GM18909 (cell line): ENCODE measurements around the gene ZCWPW2.

Experiments used
- ATAC-seq: cut with Tn5 transposase; IDR thresholded peaks from one replicate; pipeline ENCODE4 v1.9.1; 2021; ENCODE audit warnings: mild to moderate bottlenecking; ENCODE audit not compliant: unreplicated experiment, poor library complexity

Gene ZCWPW2

DNA sequence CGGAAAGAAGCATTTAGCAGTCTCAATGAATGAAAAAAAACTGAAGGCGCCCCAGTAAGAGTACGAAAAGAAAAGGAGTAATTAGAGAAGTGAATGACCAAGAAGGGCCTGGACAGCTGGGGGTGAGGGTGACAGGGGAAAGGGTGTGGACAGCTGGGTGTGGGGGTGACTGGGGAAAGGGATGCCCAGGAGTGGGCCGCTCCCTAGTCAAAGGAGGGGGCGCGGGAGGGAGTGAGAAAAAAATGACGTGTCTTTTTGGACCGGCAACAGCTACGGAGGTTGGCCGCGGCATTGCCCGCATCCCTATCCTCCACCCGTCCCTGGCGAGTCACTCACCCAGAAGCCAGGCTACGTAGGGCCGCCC, 274 bp upstream of the ZCWPW2 start:
- no peak for ATAC-seq

DNA sequence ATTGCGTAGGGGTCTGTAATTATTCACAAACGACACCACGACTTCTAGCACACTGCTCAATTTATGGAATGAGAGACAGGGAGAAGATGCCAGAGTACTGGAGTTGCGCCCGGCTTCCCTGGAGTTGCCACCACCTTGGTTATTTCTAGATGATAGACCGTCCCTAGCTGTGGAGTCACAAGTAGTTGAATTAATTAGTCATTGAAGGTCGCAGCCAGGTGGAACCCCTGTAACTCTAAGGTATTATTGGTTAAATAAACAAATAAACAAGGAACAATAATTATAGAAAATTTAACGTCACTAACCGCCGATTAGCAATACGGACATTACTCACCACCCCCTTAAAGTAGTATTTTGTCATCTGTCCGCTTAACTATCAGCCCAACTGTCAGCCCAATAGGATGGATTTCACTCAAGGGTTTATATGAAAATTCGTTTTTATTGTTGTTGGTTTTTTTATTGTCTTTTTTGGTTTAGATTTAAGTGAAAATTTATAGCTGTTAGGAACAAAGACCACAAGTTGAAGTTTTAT, 1.0 kb downstream of the ZCWPW2 start:
- no peak for ATAC-seq

DNA sequence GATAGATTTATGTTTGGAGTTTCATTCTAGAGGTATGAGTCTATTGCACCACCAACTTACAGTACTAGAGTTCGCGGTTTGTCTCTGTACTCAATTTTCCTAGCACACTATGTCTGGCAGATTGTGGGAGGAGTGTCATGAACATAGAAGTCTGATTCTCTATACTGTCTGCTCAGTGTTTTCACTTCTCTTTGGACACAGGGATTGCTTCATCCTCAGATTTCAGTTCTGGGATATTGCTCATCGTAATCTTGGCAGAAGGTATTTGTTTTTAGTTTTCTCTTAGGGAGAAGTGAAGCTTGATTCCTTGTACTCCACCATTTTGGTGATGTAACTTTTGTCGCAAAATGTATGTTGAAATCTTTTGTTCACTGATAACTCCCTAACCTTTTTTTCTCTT, 27.9 kb downstream of the ZCWPW2 start:
- ATAC-seq, result no peak

DNA sequence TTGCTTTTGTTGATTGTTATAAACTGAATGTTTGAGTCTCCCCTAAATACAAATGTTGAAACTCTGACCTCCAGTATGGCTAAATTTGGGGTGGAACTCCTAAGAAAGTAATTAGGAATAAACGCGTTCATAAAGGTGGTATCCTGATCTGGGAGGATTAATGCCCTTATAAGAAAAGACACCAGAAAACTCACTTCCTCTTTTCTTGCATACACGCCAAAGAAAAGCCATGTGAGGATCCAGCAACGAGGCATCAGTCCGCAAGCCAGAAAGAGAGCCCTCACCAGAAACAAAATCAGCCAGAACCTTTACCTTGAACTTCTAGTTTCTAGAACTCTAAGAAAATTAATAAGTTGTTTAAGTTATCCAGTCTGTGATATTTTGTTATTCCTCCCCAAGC, 37.5 kb downstream of the ZCWPW2 start:
- no peak for ATAC-seq

DNA sequence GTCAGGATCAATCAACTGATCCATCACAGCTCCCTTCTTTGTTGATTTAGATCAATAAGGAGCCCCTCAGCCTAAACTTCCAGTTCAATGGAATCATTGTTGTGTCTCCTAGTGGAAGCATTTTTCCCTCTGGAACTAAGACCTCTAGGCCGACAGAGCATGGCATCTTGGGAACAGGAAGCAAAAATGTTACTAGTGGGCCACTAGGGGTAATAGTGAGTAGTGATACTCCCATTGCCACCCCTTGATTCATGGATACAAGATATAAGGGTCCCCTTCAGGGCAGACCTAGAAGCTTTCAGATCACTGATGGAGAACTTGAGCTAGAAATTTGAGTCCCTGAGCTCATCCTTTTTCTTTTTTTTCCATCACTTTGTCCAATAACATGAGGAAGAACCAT, 40.5 kb downstream of the ZCWPW2 start:
- ATAC-seq, result no peak

DNA sequence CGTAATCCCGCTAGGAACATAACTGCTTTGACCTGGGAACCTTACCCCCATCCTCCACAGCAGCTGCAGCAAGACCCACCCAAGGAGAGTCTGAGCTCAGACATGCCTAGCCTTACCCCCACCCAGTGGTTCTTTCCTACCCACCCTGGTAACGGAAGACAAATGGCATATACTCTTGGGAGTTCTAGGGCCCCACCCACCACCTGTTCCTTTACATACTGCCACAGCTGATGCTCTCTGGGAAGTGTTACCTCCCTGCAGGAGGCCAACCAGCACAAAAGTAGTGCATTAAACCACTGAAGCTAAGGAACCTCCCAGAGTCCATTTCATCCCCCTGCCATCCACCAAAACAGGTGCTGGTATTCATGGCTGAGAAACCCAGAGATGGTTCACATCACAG, 50.7 kb downstream of the ZCWPW2 start:
- no peak for ATAC-seq

DNA sequence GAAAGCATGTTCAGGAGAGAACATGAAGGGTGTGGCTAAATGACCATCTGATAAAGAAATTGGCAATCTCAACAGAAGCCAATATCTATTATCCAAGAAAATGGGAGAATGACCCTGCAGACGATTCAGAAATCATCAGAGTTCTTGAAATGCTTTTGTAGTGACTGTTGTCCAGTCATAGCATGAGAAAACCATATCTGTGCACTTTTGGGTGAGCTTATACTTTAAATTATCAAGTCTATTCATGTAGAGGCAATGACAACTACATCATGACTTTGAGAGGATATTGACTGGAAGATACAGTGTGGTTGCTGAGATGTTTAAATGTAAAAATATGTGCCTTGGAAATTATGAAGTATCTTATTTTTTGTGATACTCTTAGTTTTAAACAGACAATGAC, 57.7 kb downstream of the ZCWPW2 start:
- ATAC-seq, result no peak

DNA sequence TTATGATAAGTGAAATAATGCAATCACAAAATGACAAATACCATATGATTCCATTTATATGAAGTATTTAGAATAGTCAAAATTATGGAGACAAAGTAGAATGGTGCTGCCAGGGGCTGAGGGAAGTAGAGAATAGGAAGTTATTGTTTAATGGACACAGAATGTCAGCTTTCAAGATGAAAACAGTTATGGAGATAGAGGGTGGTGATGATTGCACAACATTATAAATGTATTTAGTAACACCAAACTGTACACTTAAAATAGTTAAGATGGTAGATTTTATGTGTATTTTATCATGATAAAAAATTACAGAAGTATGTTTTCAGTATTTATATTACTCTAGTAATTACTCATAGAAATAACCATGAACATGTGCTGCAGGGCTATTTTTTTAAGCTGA, 100.9 kb downstream of the ZCWPW2 start:
- no peak for ATAC-seq

DNA sequence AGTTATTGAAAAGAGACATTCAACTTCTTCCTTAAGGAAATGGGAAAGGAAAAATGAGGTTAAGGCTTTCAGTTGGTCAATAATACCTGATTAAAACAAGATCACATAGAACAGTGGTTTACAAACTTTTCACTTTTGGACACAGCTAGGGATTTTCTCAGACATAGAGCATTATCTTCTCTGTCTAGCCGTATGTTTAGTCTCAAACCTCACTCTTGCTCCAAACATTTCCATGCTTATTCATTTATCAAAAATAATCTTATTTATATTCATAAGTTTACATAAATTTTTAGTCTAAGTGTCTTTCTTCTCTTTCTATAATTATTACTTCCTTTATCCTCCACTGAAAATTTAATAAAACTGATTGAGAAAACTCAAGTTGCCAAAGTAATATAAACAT, 114.3 kb downstream of the ZCWPW2 start:
- ATAC-seq, result no peak

DNA sequence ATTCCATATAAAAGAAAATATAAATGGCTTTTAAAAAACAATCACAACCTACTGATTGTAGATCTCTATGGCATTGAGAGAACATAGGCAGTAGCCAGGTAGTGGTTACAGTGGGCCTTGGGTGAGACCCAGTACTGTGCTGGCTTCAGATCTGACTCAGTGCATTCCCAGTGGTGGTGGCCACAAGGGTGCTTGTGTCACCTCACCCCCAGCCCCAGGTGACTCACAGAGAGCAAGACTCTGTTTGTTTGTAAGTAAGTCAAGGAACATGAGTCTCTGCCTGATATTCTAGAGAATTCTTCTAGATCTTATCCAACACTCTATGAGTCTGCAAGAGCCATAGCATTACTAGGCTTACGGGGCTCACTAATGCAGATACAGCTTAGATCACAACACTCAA, 118.9 kb downstream of the ZCWPW2 start:
- ATAC-seq, result no peak

DNA sequence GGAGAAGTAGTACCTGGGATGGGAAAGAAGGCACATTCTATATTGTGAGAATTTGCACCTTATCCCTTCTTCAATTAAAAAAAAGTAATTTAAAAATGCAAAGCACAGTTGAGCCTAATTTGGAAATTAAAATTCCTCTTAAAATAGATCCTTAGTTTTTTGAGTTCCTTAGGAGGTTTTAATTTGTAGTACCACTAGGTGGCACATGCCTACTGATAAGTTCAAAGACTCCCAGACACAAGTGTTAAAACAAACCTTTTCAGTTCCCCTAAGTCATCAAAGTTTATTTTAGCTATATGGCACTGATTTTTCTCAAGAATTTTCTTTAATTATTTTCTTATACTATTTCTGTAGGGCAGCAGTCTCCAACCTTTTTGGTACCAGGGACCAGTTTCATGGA, 127.7 kb downstream of the ZCWPW2 start:
- ATAC-seq, result peak; percentile 75

DNA sequence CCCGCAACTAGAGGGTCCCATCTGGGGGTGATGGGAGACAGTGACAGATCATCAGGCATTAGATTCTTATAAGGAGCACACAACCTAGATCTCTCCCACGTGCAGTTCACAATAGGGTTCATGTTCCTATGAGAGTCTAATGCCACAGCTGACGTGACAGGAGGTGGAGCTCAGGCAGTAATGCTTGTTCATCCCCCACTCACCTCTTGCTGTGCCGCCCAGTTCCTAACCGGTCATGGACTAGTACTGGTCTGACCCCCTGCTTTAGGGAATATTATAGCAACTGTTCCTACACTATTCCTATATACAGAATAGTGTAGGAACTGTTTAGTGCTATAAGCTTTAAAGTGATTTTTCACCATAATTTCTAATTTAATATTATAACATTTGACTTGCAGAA, 128.2 kb downstream of the ZCWPW2 start:
- no peak for ATAC-seq

DNA sequence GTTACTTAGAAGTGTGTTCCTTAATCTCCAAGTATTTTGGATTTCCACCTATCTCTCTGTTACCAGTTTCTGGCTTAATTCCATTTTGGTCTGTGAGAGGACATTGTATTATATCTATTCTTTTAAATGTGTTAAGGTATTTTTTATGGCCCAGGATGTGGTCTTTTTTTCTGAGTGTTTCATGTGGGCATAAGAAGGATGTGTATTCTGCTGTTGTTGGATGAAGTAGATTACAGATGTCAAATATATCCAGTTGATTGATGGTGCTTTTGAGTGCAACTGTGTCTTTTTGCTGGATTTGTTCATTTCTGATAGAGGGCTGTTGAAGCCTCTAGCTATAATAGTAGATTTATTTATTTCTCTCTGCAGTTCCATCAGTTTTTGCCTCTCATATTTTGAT, 136.6 kb downstream of the ZCWPW2 start:
- no peak for ATAC-seq

DNA sequence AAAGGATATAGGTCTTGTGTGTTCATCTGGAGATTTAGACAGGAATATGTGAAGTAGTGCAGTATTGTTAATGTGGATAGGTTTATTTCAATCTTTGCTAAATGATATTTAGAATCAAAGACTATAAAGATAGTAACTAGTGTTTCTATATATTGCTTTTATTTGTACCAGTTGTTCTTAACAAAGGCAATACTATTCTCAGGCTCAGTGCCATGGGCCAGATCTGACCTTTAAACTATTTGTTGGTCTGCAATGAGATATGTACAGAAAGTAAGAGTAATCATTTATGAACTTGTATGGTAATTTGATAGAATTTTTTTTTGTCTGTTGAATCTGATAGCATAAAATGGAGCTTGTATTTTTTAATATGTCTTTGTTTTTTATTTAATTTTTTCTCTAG, 146.8 kb downstream of the ZCWPW2 start:
- no peak for ATAC-seq

DNA sequence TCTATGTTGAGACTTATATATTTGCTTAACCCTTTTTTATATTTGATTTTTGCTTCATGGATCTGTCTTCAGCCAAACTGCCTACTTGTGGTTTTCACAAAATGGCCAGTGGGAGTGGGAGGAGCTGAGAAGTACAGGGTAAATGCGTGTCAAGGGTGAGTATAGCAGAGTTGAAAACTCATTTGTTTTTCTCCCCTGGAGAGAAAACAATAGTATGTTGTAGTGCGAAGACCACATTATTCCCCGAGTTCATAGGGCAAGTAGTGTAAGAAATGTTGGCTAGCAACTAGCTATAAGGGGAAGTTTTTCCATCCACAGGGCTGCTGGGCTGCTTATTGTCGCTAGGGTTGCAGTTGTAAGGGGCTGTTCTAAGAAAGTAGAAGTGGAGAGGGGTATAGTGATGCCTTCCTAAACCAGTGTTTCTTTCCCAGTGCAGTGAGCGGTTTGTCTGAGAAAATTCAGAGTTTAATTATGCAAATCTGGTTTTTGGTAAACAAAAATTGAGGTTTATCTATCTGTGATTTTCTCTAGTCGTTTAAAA, 153.9 kb downstream of the ZCWPW2 start:
- ATAC-seq, result no peak

DNA sequence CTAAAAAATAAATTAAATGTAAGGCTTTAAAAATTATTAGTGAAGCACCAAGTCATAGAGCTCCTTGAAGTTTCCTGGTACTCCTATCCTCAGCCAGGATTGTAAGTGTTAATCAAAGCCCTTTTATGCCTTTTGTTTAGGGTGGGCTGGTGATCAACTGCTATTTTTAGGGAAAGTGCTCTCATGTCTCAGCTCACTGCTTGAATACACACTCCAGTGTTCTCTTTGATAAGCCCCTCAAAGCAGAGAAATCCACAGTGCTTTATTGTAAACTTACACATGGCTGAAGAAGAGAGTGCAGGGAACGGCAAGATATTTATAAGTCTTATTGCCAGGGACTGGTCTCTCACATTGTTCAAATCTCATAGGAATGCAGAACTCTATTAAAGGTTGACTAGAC, 156.5 kb downstream of the ZCWPW2 start:
- ATAC-seq, result no peak

DNA sequence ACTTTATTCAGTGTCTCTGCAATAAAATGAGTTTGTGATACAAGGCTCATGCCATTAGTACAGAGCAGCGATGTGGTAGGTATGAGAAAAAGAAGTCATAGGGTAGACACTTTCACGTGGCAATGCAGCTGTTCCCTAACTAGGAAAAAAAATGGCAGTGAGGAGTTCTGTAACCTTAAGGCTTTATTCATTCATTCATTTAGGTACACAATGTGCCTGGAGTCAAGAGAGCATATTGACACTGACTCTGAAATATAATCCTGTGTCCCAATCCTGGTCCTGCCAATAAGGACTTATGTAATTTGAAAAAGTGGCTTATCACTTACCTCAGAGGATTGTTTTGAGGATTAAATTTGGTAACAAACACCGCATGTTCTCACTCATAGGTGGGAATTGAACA, 173.1 kb downstream of the ZCWPW2 start:
- ATAC-seq, result no peak

DNA sequence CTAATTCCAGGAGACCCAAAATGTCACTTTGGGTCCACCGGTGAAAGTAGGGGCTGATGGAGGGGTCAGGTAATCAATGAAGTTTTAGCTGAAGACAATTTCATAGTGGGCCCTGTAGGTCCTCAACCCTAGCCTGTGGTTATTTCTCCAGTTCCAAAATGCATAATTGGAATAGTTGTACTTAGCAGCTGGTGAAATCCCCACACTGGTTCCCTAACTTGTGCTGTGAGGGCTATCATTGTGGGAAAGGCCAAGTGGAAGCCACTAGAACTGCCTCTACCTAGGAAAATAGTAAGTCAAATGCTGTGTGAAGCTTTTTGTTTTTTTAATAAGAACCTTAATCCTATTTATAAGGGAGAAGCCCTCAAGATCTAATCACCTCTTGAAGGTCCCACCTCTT, 193.8 kb downstream of the ZCWPW2 start:
- ATAC-seq, result no peak

DNA sequence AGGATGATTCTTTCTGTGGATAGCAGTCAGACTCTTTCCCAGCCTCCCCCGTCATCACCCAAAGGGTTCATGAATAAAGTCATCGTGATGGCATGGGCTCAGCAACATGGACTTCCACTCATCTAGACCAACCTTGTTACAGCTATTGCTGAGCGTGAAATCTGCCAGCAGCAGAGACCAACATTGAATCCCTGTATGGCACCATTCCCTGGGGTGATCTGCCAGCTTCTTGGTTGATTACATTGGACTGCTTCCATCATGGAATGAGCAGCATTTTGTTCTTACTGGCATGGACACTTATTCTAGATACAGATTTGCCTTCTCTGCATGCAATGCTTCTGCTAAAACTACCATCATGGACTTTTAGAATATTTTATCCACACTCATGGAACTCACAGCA, 195.7 kb downstream of the ZCWPW2 start:
- ATAC-seq, result no peak

DNA sequence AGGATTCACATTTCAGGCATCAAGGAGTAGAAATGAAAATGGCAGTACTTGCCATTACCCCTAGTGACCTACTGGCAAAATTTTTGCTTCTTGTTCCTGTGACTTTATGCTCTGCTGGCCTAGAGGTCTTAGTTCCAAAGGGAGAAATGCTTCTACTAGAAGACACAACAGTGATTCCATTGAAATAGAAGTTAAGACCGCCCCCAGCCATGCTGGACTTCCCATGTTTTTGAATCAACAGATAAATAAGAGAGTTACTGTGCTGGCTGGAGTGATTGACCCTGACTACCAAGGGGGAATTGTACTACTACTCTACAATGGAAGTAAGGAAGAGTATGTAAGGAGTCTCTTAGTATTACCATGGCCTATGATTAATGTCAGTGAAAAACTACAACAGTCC, 196.3 kb downstream of the ZCWPW2 start:
- no peak for ATAC-seq

DNA sequence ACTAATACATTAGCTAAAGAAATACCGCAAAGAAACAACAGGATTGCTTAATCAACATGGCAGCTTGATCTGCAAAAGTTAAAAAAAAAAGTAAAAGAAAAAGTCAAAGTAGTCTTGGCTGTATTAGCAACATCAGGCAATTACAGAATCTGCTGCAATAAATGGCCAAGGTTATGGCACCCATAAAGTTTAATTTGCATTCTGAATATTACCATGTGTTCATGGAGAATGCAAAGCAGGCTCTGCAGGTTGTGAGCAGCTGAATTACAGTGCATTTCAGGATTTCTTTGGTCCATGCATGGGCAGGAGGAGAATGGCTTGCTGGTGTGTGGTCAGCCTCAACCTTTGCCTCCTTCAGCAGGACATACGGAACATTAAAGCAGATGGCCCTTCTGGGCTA, 199.2 kb downstream of the ZCWPW2 start:
- ATAC-seq, result no peak

DNA sequence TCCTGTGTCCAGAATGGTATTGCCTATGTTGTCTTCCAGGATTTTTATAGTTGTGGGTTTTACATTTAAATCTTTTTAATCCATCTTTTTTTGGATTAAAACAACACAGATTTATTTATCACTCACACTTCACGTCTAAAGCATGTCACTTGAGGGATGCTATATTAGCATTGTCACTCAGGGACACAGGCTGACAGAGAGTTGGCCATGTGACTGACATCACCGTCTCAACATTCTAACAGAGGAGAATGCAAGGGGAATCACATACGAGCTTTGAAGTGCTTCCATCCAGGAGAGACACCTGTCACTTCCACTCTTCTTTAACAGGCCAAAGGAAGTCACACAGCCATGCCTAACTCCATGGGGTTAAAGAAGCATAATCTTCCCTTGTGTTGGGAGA, 204.7 kb downstream of the ZCWPW2 start:
- ATAC-seq, result no peak

DNA sequence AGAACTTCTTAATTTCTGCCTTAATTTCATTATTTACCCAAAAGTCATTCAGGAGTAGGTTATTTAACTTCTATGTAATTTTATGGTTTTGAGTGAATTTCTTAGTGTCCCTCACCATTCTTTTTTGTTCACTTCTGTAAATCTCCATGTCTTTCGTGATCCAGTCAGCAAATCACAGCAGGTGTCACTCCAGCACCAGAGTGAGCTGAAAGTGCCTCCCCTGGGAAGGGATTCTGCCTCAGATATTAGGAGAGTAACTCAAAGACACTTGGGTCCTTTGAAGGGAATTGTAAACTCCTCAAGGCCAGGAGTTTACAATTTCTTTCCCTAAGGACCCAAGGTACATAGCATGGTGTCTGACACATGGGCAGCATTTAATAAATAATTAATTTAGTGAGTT, 207.7 kb downstream of the ZCWPW2 start:
- no peak for ATAC-seq
